Activated CD4-positive, alpha-beta memory T cell treated with anti-CD3 and anti-CD28 coated beads for 36 hours (primary cell): Measurements from ENCODE around the gene SARM1. TPM values are rescaled to one million over a fixed set of nuclear protein-coding genes. Genes with fewer than 3 reads are reported as not detected.

Experiments
- CTCF ChIA-PET: fragments of 350-600 bp; sonication (Branson Sonifier 250); formaldehyde crosslinking; loops from one replicate; lab custom pipeline; 2021; ENCODE audit warnings: antibody characterized with exemption, inconsistent platforms; lab: Charles Lee
- POLR2A ChIA-PET: fragments of 350-600 bp; sonication (Branson Sonifier 250); formaldehyde crosslinking; loops from one replicate; lab custom pipeline; 2021; ENCODE audit warnings: antibody characterized with exemption; lab: Charles Lee
- DNase-seq: peaks from one replicate; pipeline ENCODE4 v3.0.0-alpha.2; 2020
- H3K27ac Mint-ChIP-seq: one replicate; pipeline ENCODE4 v1.8.0; 2021; ENCODE audit warnings: mixed read lengths
- H3K27me3 Mint-ChIP-seq: one replicate; pipeline ENCODE4 v1.8.0; 2021; ENCODE audit warnings: mixed read lengths
- H3K36me3 Mint-ChIP-seq: one replicate; pipeline ENCODE4 v1.8.0; 2021; ENCODE audit warnings: mixed read lengths
- H3K4me1 Mint-ChIP-seq: one replicate; pipeline ENCODE4 v1.8.0; 2021; ENCODE audit warnings: low read depth, mixed read lengths
- H3K4me3 Mint-ChIP-seq: one replicate; pipeline ENCODE4 v1.8.0; 2021; ENCODE audit warnings: mild to moderate bottlenecking, mixed read lengths
- H3K9me3 Mint-ChIP-seq: one replicate; pipeline ENCODE4 v1.8.0; 2021; ENCODE audit warnings: mixed read lengths
- intact Hi-C: fragments of 100-400 bp; cut with micrococcal nuclease; formaldehyde crosslinking; loops from one replicate; pipeline ENCODE4 v1.15.1; 2023
- total RNA-seq, 2 experiments: library from RNA; stranded (reverse); gene quantifications; one replicate each; pipeline ENCODE4 v1.2.3, GENCODE V29; 2021

The SARM1 gene
- total RNA-seq, 2 experiments from 2014 or later, result 16.5 to 18.3 TPM

DNA sequence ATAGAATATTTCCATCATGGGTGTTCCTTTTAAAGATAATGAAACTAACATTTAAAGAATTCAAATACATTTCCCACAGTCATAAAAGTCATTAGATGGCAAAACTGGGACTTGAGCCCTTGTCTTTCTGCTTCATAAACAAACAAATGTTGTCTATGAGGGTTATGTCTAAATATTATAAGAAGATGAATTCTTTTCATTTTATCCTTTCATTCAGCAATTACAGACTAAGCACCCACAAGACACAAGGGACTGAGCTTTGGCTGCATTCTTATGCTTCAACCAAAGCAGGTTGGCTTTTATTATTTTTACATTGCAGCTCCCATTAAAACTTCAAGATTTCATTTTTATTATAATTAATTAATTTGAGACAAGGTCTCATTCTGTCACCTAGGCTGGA, 14.9 kb downstream of the SARM1 start:
- Mint-ChIP-seq H3K4me3 (no peak overlapping the region), H3K27ac (no peak overlapping the region), H3K9me3 (no peaks in the 10 kb centered on the region), H3K36me3 (peaks cover 28% of the 10 kb centered on the region), H3K4me1 (peaks cover 23% of the 10 kb centered on the region), H3K27me3 (no peaks in the 10 kb centered on the region)
- intact Hi-C loops, result loop anchor here (10.0 kb wide), 1 partner anchor 158 kb away; no protein-coding TSS in a partner anchor
- POLR2A ChIA-PET, result no interaction called here
- DNase-seq, result no peak
- CTCF ChIA-PET, result interaction anchor here (0.6 to 1.4 kb wide), 3 partner anchors 29 to 1231 kb away, joined by 3 read pairs; no protein-coding TSS in a partner anchor

DNA sequence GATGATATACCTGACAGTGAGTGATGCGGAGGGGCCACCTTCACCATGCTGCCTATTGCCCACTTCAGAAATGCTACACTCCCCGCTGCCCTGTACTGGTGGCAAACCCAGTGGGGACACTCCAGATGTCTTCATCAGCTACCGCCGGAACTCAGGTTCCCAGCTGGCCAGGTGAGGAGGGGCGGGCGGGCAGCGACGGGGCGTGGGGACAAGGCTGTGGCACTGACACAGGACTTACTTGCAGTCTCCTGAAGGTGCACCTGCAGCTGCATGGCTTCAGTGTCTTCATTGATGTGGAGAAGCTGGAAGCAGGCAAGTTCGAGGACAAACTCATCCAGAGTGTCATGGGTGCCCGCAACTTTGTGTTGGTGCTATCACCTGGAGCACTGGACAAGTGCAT, 16.6 kb downstream of the SARM1 start:
- no peak for DNase-seq
- intact Hi-C loops, result loop anchor here (10.0 kb wide), 1 partner anchor 157 kb away; no protein-coding TSS in a partner anchor
- Mint-ChIP-seq H3K9me3 (no peaks in the 10 kb centered on the region), H3K36me3 (peaks cover 29% of the 10 kb centered on the region), H3K27me3 (no peaks in the 10 kb centered on the region), H3K4me3 (no peak overlapping the region), H3K4me1 (peaks cover 20% of the 10 kb centered on the region), H3K27ac (no peak overlapping the region)
- CTCF ChIA-PET, result no interaction called here
- POLR2A ChIA-PET, result no interaction called here

DNA sequence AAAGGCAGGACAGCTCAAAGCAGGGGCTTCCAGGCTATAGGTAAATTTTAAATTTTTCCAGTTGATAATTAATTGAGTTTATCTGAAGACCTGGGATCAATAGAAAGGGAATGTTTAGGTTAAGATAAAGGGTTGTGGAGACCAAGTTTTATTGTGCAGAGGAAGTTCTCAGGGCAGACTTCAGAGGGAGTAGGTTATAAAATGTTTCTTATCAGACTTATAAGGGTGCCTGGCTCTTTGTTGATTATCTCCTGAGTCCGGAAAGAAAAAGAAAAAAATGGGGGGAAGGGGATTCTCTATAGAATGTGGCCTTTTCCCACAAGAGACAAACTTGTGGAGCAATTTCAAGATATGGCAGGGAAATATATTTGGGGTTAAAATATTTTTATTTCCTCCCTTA, 18.6 kb downstream of the SARM1 start:
- H3K9me3 Mint-ChIP-seq, result no peaks in the 10 kb centered on the region
- peaks cover 34% of the 10 kb centered on the region for H3K36me3 Mint-ChIP-seq
- intact Hi-C loops, result no loop called here
- H3K27me3 Mint-ChIP-seq, result no peaks in the 10 kb centered on the region
- ChIA-PET CTCF (interaction anchor here (1.6 kb wide), 1 partner anchor 26 kb away, joined by 5 read pairs; no protein-coding TSS in a partner anchor), POLR2A (no interaction called here)
- H3K4me3 Mint-ChIP-seq, result no peak overlapping the region
- H3K27ac Mint-ChIP-seq, result no peak overlapping the region
- DNase-seq, result no peak
- peaks cover 10% of the 10 kb centered on the region for H3K4me1 Mint-ChIP-seq

DNA sequence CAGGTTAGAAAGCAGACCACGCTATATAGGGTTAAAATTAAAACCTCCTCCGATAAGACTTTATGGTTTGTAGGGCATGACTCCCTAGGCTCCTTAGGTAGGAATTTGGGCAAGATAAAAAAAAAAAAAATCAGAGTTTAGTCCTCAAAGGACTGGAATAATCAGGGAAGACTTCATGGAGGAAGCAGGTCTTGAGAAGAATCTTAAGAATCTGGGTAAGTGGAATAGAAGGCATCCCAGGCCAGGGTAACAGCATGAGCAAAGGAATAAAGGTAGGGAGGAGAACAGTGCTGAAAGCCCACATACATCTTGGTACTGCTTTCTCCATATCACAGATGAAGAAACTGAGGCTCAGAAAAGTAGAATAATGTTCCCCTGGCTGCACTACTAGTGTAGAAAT, 19.1 kb downstream of the SARM1 start:
- no peak overlapping the region for H3K27ac Mint-ChIP-seq
- intact Hi-C loops, result no loop called here
- no peak overlapping the region for H3K4me3 Mint-ChIP-seq
- DNase-seq, result no peak
- no peaks in the 10 kb centered on the region for H3K9me3 Mint-ChIP-seq
- ChIA-PET CTCF (no interaction called here), POLR2A (no interaction called here)
- peaks cover 6% of the 10 kb centered on the region for H3K4me1 Mint-ChIP-seq
- H3K36me3 Mint-ChIP-seq, result peaks cover 34% of the 10 kb centered on the region
- no peaks in the 10 kb centered on the region for H3K27me3 Mint-ChIP-seq

DNA sequence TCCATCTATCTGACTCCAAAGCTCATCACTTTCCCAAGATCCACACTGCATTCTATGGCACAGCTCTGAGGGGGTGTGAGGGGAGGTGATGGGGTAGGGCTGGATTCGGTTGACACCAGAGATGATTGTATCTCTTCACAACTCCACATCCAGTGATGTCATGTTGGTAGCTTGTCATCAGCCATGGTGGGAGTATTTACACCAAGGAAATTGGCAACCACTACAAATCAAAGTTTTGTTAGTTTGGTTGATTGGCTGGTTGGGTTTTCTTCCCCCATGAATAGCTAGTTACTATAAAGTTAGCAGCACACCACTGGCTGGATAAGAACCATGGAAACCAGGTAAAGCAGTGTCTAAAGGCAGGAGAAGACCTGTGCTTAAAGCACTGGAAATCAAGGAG, 19.5 kb downstream of the SARM1 start:
- H3K4me3 Mint-ChIP-seq, result no peak overlapping the region
- intact Hi-C loops, result no loop called here
- H3K9me3 Mint-ChIP-seq, result no peaks in the 10 kb centered on the region
- H3K4me1 Mint-ChIP-seq, result peaks cover 3% of the 10 kb centered on the region
- H3K36me3 Mint-ChIP-seq, result peaks cover 34% of the 10 kb centered on the region
- ChIA-PET CTCF (interaction anchor here (1.2 kb wide), 1 partner anchor 10 kb away, joined by 4 read pairs; no protein-coding TSS in a partner anchor), POLR2A (interaction anchor here (0.9 kb wide), 1 partner anchor 15 kb away, joined by 4 read pairs; the partner anchor contains the start of gene SLC46A1)
- no peaks in the 10 kb centered on the region for H3K27me3 Mint-ChIP-seq
- DNase-seq, result no peak
- no peak overlapping the region for H3K27ac Mint-ChIP-seq

DNA sequence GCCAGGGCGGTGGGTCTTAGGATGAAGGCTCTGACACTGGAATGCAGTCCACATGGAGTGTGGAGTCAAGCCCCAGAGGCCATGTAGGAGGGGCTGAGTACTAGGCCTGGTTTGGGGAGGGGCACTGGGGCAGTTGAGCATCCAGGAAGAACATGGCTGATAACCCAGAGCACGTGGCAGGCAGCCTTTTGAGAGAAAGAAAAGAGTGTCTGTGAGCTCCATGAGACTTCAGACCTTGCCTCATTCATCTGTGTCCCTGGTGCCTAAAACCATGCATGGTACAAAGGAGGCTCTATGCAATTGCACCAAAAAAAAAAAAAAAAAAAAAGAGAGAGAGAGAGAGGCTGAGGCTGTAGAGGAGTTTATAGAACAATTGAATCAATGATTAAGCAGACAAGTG, 19.9 kb downstream of the SARM1 start:
- Mint-ChIP-seq H3K36me3 (peaks cover 34% of the 10 kb centered on the region), H3K9me3 (no peaks in the 10 kb centered on the region), H3K4me3 (no peak overlapping the region), H3K4me1 (peaks cover 2% of the 10 kb centered on the region), H3K27me3 (no peaks in the 10 kb centered on the region), H3K27ac (no peak overlapping the region)
- intact Hi-C loops, result no loop called here
- ChIA-PET POLR2A (interaction anchor here (0.9 kb wide), 1 partner anchor 15 kb away, joined by 4 read pairs; the partner anchor contains the start of gene SLC46A1), CTCF (interaction anchor here (1.2 kb wide), 1 partner anchor 10 kb away, joined by 4 read pairs; no protein-coding TSS in a partner anchor)
- no peak for DNase-seq

DNA sequence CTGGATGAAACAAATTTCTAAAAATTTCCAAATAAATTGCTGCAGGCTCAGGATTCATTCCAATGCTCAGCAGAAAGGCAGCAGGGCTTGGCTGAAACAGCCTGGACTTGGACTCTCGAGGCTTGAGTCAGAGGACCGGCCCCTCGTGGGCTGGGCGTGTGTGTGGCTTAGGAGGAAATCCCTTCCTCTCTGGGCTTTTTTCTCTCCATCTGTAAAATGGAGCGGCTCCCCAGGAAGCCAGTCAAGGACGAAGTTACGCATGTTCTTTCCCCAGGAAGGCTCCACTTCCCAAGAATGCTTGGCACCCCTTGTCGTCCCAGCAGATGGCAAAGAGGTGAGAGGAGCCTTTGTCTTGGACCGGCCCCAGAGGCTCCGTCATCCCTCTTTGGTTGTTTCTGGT, 21.0 kb downstream of the SARM1 start:
- CTCF ChIA-PET, result no interaction called here
- POLR2A ChIA-PET, result no interaction called here
- intact Hi-C loops, result no loop called here

DNA sequence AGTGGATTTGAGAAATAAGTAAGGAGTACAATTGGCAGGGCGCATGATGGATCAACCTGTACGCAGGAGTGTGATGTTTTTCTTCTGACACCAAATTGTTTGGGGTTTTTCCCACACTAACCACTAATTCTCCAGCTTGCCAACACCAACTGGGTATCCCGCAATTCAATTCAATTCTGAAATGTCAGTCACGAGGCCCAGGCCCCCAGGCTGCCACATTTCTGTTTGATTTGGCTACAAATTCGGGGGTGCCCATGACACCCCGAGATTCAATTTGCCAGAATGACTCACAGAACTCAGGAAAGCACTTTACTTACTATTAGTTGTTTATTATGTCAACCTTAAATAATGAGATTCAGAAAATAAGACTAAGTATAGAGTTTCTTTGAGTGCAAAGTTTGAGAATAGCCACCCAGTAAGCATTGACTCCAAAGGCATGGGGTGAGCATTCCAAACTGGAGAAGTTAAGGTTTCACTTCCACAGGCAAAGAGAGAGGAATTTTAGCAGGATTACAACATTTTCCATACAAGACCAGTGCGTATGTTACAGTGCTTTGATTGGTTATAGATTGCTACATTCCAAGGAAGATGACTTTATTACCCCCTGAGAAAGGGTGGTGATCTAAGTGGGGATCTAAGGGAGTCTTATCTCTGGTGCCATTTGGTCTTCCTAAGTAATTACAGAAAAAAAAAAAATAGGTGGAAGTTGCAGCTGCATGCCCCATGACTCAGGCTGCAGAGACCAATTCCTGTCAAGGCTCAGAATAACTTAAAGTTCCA, 23.0 kb downstream of the SARM1 start:
- no peak for DNase-seq
- H3K4me1 Mint-ChIP-seq, result no peaks in the 10 kb centered on the region
- peaks cover 32% of the 10 kb centered on the region for H3K36me3 Mint-ChIP-seq

More for the DNA sequence above, 21.0 kb downstream of the SARM1 start:
- peaks cover 35% of the 10 kb centered on the region for H3K36me3 Mint-ChIP-seq
- no peak for DNase-seq
- H3K4me3 Mint-ChIP-seq, result no peak overlapping the region
- H3K27ac Mint-ChIP-seq, result no peak overlapping the region
- H3K9me3 Mint-ChIP-seq, result no peaks in the 10 kb centered on the region
- H3K27me3 Mint-ChIP-seq, result no peaks in the 10 kb centered on the region
- peaks cover 2% of the 10 kb centered on the region for H3K4me1 Mint-ChIP-seq

DNA sequence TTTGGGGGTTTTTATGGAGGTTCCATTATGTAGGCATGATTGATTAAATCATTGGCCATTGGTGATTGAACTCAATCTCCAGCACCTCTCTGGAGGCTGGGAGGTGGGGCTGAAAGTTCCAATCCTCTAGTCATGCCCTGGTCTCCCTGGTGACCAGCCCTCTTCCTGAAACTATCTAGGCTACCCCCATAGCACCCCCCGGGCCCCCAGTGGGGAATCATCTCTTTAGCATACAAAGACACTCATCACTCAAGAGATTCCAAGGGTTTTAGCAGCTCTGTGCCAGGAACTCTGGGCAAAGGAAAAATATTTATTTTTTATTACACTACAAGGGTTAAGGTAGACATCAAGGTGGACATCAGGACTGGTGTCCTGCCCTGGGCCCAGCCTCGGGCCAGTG, 23.9 kb downstream of the SARM1 start:
- Mint-ChIP-seq H3K9me3 (no peaks in the 10 kb centered on the region), H3K27me3 (no peaks in the 10 kb centered on the region), H3K4me3 (no peak overlapping the region), H3K27ac (no peak overlapping the region), H3K4me1 (no peaks in the 10 kb centered on the region), H3K36me3 (peaks cover 25% of the 10 kb centered on the region)
- no peak for DNase-seq
- intact Hi-C loops, result no loop called here
- ChIA-PET POLR2A (no interaction called here), CTCF (interaction anchor here (2.3 kb wide), 1 partner anchor 21 kb away, joined by 6 read pairs; no protein-coding TSS in a partner anchor)

More for the DNA sequence above, 23.0 kb downstream of the SARM1 start:
- Mint-ChIP-seq H3K9me3 (no peaks in the 10 kb centered on the region), H3K4me3 (no peak overlapping the region), H3K27ac (no peak overlapping the region), H3K27me3 (no peaks in the 10 kb centered on the region)
- intact Hi-C loops, result no loop called here
- CTCF ChIA-PET, result interaction anchor here (2.3 kb wide), 1 partner anchor 22 kb away, joined by 6 read pairs; no protein-coding TSS in a partner anchor
- POLR2A ChIA-PET, result no interaction called here

DNA sequence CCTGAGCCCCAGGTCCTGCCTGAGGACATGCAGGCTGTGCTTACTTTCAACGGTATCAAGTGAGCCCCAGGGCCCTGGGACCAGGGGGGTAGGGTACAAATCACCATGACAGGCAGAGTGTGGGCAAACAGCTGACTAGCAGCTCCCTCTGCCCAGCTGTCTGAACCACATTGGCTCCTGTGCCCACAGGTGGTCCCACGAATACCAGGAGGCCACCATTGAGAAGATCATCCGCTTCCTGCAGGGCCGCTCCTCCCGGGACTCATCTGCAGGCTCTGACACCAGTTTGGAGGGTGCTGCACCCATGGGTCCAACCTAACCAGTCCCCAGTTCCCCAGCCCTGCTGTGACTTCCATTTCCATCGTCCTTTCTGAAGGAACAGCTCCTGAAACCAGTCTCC, 24.5 kb downstream of the SARM1 start:
- peaks cover 20% of the 10 kb centered on the region for H3K36me3 Mint-ChIP-seq
- ChIA-PET POLR2A (no interaction called here), CTCF (no interaction called here)

DNA sequence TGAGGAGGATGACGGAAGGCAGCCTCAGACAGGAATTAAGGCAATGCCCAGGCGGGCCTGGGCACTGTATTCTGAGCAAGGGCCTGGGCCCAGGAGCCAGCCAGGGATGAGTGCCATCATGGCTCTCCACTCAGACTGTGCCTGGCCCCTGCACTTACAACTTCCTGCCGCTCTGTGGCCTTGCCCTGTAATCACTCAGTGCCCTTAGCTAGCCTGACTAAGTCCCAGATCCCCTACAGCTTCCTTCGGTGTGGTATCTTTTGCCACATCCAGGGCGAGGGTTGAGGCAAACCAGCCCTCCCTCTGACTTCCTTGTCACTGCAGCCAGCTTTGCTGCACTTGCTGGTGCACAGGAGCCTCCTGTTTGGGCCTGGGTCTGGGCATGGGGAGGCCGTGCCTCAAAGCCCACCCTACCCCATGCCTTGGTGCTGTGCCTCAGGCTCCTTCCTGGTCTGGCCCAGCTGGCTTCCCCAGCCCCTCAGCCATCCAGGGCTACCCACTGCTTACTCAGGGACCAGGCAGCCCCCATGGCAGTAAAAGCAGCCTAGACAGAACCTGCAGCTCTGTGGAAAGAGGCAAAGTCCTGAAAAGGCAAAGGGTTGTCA, 25.2 kb downstream of the SARM1 start:
- ChIA-PET CTCF (no interaction called here), POLR2A (no interaction called here)
- Mint-ChIP-seq H3K36me3 (peaks cover 14% of the 10 kb centered on the region), H3K27me3 (no peaks in the 10 kb centered on the region), H3K4me1 (peaks cover under 1% of the 10 kb centered on the region), H3K27ac (no peak overlapping the region), H3K9me3 (no peaks in the 10 kb centered on the region), H3K4me3 (no peak overlapping the region)
- no peak for DNase-seq
- intact Hi-C loops, result no loop called here

More for the DNA sequence above, 24.5 kb downstream of the SARM1 start:
- Mint-ChIP-seq H3K27ac (no peak overlapping the region), H3K9me3 (no peaks in the 10 kb centered on the region), H3K27me3 (no peaks in the 10 kb centered on the region), H3K4me1 (no peaks in the 10 kb centered on the region), H3K4me3 (no peak overlapping the region)
- intact Hi-C loops, result no loop called here
- no peak for DNase-seq

DNA sequence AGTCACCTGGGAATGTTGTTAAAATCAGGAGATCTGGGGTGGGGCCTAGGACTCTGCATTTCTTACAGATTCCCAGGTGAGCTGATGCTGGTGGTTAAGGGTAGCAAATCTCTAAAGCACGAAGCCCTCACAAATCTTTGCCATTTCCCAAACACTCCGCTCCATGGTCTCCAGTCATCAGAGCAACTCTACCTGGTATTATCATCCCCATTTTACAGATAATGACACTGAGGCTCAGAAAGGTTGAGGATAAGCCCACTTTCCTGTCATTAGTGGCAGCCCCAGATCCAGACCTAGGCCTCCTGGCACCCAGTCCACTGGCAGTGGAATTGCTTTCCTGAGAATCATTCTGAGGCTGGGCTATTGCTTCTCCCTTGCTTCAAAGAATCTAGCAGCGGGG, 25.8 kb downstream of the SARM1 start:
- Mint-ChIP-seq H3K9me3 (no peaks in the 10 kb centered on the region), H3K36me3 (peaks cover 14% of the 10 kb centered on the region), H3K4me1 (peaks cover 6% of the 10 kb centered on the region), H3K27me3 (no peaks in the 10 kb centered on the region), H3K27ac (no peak overlapping the region), H3K4me3 (no peak overlapping the region)
- CTCF ChIA-PET, result no interaction called here
- POLR2A ChIA-PET, result interaction anchor here (1.9 kb wide), 1 partner anchor 12 kb away, joined by 6 read pairs; no protein-coding TSS in a partner anchor
- no peak for DNase-seq
- intact Hi-C loops, result no loop called here
